GM19023 (cell line): ENCODE measurements around the gene MAGEL2.

Source experiments
- ATAC-seq: cut with Tn5 transposase; IDR thresholded peaks from one replicate; pipeline ENCODE4 v1.9.1; 2021; ENCODE audit warnings: mild to moderate bottlenecking, moderate library complexity; ENCODE audit not compliant: unreplicated experiment

MAGEL2 gene

DNA sequence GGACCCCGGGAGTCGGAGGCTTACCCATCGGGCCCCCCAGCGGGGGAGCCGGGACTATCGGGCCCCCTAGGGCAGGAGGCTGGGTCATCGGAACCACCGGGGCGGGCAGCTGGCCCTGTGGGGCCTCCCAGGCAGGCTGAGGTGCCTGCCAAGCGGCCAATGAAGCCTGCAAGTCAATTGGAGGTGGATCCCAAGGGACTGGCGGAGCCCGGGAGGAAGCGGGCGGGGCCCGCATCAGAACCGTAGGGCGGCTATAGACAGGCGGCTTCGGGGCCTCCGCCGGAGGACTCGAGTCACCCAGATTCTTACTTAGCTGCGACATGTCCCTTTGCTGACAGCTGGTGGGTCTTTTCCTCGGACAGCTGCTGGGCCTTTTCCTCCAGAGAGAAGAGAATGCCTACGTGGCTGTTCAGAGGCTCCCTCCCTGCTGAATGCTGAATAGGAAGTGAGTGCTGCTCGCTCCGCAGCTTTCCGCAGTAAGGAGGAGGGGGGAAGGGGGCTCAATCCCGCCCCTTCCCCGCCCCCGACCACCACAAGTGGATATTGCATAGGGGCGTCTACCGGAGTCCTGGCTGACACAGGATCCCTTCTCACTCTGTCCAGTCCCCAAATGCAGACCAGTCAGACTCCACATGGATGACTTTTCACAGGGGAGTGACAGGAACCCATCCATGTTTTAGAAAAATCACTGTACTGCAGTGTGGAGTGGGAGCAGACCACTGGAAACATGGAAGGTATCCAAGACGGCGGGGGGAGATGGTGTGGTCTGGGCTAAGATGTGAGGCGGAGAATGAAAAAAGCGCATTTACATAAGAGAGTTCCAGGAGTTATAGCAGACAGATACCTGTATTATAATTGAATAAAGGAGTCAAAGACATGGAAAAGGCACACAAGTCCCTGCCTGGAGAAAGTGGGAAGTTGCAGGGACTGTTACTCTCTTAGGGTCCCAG is at the start of gene MAGEL2:
Gene MAGEL2 (minus strand): TSS at position 447 of the 950 bp plus-strand sequence. CDS start 125 bp downstream, at position 322.
- no peak for ATAC-seq

- ATAC-seq: no peak
These were observed 47.6 kb upstream of the MAGEL2 start for GRCh38 chr15:23695282-23695681.

DNA sequence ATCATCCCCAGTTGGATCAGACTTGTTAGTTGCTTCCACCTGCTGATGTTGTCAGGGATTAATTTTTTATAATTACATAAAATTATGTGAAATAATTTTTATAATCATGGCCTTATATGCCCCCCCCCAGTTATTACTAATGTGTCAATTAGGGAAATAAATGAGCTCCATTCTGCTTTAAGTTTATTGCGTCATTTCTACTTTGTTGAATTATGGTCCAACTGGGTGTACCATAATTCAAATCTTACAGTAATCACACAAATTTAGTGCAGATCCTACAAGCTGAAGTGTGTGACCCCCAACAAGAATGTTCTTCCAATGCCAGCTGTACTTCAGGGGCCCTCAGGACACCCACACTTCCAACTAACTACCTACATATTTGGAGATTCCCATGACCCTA is 46.9 kb upstream of the MAGEL2 start:
- no peak for ATAC-seq

GRCh38 chr15:23690450-23690852 is 42.8 kb upstream of the MAGEL2 start:
- no peak for ATAC-seq

DNA sequence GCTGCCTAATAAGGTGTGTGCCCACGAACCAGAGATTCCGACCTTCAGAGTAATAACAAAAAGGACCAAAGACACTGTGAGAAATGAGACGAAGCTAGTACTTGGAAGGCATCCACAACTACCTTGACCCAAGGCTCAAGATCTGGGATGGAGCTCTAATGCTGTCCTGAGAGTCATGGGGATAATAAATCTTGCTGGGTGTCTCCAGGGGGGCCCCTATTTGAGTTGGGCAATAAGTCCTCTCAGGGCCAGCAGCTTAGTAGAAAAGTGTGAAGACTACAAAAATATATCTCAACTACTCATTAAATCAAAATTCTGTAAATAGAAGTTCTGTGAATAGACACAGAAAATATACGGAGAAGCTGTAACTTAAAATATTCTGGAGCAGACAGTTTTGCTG is 42.3 kb upstream of the MAGEL2 start:
- no peak for ATAC-seq

DNA sequence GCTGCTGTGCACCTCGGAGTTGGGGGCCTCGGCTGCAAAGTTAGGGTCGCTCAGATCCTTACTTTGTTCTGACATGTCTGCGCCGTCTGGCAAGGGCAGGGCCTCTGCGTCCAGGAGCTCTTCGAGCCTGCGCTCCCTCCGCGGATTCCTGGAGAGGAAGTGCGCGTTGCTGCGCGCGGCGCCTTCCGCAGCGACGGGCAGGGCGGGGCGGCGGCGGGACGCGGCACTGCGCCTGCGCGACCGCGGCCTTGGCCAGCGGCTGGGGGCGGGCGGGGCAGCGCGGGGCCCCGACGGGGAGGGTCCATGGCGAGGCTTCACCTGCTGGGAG is 39.4 kb upstream of the MAGEL2 start, which contains the start of gene NDN:
Gene NDN (minus strand): TSS at position 163 of the 328 bp plus-strand sequence. CDS start 88 bp downstream, at position 75.
- ATAC-seq: no peak

- no peak for ATAC-seq
These were observed 38.9 kb upstream of the MAGEL2 start for GRCh38 chr15:23686466-23687142.

GRCh38 chr15:23671481-23671880 is 23.8 kb upstream of the MAGEL2 start:
- ATAC-seq: no peak

GRCh38 chr15:23670970-23671369 is 23.3 kb upstream of the MAGEL2 start:
- no peak for ATAC-seq

DNA sequence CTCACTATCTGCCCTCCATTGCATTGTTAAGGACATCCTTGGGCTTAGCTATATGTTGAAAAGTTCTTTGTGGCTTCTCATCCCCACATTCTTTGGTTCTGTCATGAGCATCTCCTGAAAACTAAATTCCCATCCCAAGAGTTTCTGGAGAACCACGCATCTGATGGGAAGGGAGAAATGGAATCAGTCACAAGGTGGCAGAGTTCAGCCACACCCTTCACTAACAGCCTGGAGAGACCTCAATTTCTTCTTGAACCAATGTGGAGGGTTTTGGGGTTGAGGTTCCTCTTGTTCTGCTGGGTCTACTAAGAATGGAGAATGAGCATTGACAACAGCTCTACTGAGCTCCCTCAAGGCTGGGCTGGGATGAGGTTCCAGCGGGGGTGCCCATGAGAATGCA is 15.6 kb upstream of the MAGEL2 start:
- no peak for ATAC-seq

GRCh38 chr15:23648920-23649515 is 1.4 kb upstream of the MAGEL2 start:
- no peak for ATAC-seq

DNA sequence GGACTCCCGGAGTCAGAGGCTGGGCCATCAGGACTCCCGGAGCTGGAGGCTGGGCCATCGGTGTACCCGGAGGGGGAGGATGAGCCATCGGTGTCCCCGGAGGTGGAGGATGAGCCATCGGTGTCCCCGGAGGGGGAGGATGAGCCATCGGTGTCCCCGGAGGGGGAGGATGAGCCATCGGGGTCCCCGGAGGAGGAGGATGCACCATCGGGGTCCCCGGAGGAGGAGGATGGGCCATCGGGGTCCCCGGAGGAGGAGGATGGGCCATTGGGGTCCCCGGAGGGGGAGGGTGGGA is 719 bp downstream of the MAGEL2 start:
- no peak for ATAC-seq

- no peak for ATAC-seq
These were observed 1.3 kb downstream of the MAGEL2 start for GRCh38 chr15:23646165-23647000.

GRCh38 chr15:23645371-23646164 is 2.1 kb downstream of the MAGEL2 start:
- no peak for ATAC-seq

GRCh38 chr15:23644829-23645228 is 2.8 kb downstream of the MAGEL2 start:
- no peak for ATAC-seq

DNA sequence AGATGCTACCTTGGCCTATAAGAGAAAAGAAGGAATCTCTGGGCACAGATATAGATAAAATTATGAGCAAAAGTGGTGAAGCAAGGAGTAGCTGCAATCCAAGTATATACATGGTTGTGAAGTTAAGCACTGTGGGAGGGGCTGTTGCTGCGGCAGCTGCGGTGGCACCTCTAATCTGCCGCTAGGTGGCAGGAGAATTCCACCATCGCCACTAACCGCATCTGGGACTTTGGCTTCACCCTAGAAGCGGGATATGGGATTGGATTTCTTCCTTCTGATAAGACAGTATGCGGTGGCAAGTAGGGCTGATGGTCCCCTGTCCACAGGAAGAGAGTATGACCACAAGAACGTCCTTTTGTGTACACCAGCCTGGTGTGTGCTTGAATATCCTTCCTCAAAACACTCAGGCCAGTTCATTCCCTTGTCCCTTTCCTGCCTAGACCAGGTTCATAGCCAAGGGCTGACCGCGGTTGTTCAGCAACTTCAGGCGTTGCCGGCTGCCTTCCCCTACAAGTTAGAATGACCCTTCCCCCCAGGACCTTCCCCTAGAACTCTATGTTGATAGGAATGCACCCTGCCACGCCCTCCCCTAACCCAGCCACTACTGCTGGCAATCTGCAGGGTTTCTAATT is 5.1 kb downstream of the MAGEL2 start:
- peak; percentile 73 for ATAC-seq

GRCh38 chr15:23634181-23634580 is 13.5 kb downstream of the MAGEL2 start:
- no peak for ATAC-seq

- no peak for ATAC-seq
These were observed 18.3 kb downstream of the MAGEL2 start for GRCh38 chr15:23629234-23629805.

GRCh38 chr15:23628612-23629233 is 18.9 kb downstream of the MAGEL2 start:
- ATAC-seq: no peak
